Measurements from ENCODE around the gene MAML2.

The MAML2 gene

DNA sequence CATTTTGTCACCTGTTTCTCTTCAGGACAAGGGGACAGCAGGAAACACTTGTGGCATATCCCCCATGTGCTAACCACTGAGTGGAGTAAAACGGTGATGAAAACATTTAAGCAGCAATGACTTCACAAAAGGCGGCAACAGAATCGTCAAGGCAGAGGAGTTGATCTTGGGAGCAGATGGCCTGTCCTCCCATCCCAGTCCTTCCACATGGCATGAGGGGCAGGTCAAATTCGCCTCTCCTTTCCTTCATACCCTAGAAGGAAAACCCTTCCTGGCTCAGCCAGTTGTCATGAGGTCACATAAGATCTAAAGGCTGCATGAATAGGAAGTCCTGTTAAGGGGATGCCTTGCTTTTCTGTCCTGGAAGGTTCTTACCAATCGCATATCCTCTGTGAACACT, 169.1 kb downstream of the MAML2 start:
- 96% methylated on average over 5 of the region's 5 CpGs for whole genome bisulfite sequencing

GRCh38 chr11:96173422-96173821, 169.6 kb downstream of the MAML2 start:
- 96% methylated on average over 7 of the region's 7 CpGs for WGBS
- no peak overlapping the region for H3K9ac ChIP-seq (ENCODE audit: low read depth, low read length)
- H3K27ac ChIP-seq (ENCODE audit: low read depth, low read length) = no peak overlapping the region
- peaks cover 9% of the 10 kb centered on the region; the same call in 1 of the 2 replicates for H3K4me1 ChIP-seq (ENCODE audit: insufficient read depth, low read length)
- H3K9me3 ChIP-seq (ENCODE audit: insufficient read depth, low read depth, low read length) = no peaks in the 10 kb centered on the region
- H3K36me3 ChIP-seq (ENCODE audit: insufficient read depth, low read length) = no peaks in the 10 kb centered on the region
- H3K27me3 ChIP-seq (ENCODE audit: insufficient read depth, low read length) = no peaks in the 10 kb centered on the region
- H3K4me3 ChIP-seq (ENCODE audit: low read length) = no peak overlapping the region

More for the DNA sequence above, 169.1 kb downstream of the MAML2 start:
- no peaks in the 10 kb centered on the region for H3K9me3 ChIP-seq (ENCODE audit: insufficient read depth, low read depth, low read length)
- H3K4me3 ChIP-seq (ENCODE audit: low read length) = no peak overlapping the region
- no peaks in the 10 kb centered on the region for H3K36me3 ChIP-seq (ENCODE audit: insufficient read depth, low read length)
- H3K27me3 ChIP-seq (ENCODE audit: insufficient read depth, low read length) = no peaks in the 10 kb centered on the region
- H3K27ac ChIP-seq (ENCODE audit: low read depth, low read length) = no peak overlapping the region
- peaks cover 5% of the 10 kb centered on the region; the same call in 1 of the 2 replicates for H3K4me1 ChIP-seq (ENCODE audit: insufficient read depth, low read length)
- H3K9ac ChIP-seq (ENCODE audit: low read depth, low read length) = no peak overlapping the region

DNA sequence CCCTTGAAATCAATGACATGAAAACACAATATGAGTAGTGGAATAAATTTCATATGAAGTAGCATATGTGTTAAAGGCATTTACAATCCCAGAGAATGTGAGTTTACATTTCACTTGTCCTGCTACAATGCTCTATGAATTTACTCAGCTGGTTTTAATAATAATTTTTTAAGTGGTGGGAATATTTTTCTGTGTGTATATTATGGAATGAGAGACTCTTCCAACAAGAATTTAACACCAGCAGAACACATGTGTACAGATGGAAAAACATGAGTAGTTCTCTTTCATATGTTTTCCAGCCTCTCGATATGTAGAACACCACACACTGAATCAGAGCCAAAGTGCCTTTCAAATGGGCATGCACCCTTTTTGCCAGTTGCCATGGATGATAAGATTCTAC, 170.4 kb downstream of the MAML2 start:
- no peaks in the 10 kb centered on the region for H3K9me3 ChIP-seq (ENCODE audit: insufficient read depth, low read depth, low read length)
- H3K27ac ChIP-seq (ENCODE audit: low read depth, low read length) = no peak overlapping the region
- H3K4me1 ChIP-seq (ENCODE audit: insufficient read depth, low read length) = peaks cover 12% of the 10 kb centered on the region
- no peak overlapping the region for H3K4me3 ChIP-seq (ENCODE audit: low read length)
- no peaks in the 10 kb centered on the region for H3K27me3 ChIP-seq (ENCODE audit: insufficient read depth, low read length)
- no peaks in the 10 kb centered on the region for H3K36me3 ChIP-seq (ENCODE audit: insufficient read depth, low read length)
- WGBS = 98% methylated on average over 1 of the region's 1 CpG
- no peak overlapping the region for H3K9ac ChIP-seq (ENCODE audit: low read depth, low read length)

GRCh38 chr11:96169250-96169649, 173.7 kb downstream of the MAML2 start:
- Histone ChIP-seq H3K9me3 (ENCODE audit: insufficient read depth, low read depth, low read length) (no peaks in the 10 kb centered on the region), H3K27me3 (ENCODE audit: insufficient read depth, low read length) (no peaks in the 10 kb centered on the region), H3K4me1 (ENCODE audit: insufficient read depth, low read length) (peaks cover 30% of the 10 kb centered on the region), H3K4me3 (ENCODE audit: low read length) (no peak overlapping the region), H3K9ac (ENCODE audit: low read depth, low read length) (no peak overlapping the region), H3K27ac (ENCODE audit: low read depth, low read length) (no peak overlapping the region), H3K36me3 (ENCODE audit: insufficient read depth, low read length) (no peaks in the 10 kb centered on the region)
- WGBS = 75% methylated on average over 3 of the region's 3 CpGs

DNA sequence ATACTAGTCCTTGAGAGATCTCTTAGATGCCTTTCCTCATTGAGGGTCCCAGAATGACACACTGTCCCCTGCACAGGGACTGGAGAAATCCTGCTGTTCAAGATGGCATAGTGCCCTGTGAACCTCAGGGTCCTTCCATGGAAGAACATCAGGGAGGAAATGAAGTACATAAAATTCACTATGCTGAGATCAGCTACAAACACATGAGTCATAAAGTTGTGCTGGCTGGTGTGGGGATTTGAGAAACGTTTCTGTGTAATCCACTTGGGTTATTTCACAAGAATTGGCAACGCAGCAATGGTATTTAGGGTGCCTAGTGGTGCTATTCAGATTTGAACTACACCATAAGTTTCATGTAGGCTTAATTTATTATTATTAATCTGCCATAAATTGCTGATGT, 174.4 kb downstream of the MAML2 start:
- no peaks in the 10 kb centered on the region for H3K36me3 ChIP-seq (ENCODE audit: insufficient read depth, low read length)
- H3K4me1 ChIP-seq (ENCODE audit: insufficient read depth, low read length) = peaks cover 30% of the 10 kb centered on the region
- H3K9me3 ChIP-seq (ENCODE audit: insufficient read depth, low read depth, low read length) = no peaks in the 10 kb centered on the region
- H3K9ac ChIP-seq (ENCODE audit: low read depth, low read length) = no peak overlapping the region
- no peak overlapping the region for H3K4me3 ChIP-seq (ENCODE audit: low read length)
- WGBS = 77% methylated on average over 2 of the region's 2 CpGs
- no peak overlapping the region for H3K27ac ChIP-seq (ENCODE audit: low read depth, low read length)
- no peaks in the 10 kb centered on the region for H3K27me3 ChIP-seq (ENCODE audit: insufficient read depth, low read length)

DNA sequence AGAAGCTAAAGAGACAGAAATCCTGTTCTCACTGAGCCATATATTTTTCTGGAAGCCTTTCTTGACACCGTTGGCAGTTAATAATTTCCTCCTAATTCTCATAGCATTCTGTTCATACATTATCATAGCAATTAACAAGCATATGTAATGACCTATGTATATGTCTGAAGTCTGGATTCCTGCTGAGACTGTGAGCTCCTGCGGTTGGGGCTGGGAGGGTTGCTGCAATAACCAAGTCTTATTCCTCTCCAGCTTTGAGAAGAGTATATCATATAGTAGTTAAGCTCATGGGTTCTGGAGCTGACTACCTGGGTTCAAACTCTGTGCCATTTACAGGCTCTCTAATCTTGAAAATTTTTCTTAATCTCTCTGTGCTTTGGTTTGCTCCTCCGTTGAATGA, 175.2 kb downstream of the MAML2 start:
- H3K27ac ChIP-seq (ENCODE audit: low read depth, low read length) = no peak overlapping the region
- H3K4me3 ChIP-seq (ENCODE audit: low read length) = no peak overlapping the region
- peaks cover 30% of the 10 kb centered on the region for H3K4me1 ChIP-seq (ENCODE audit: insufficient read depth, low read length)
- H3K27me3 ChIP-seq (ENCODE audit: insufficient read depth, low read length) = no peaks in the 10 kb centered on the region
- no peaks in the 10 kb centered on the region for H3K36me3 ChIP-seq (ENCODE audit: insufficient read depth, low read length)
- H3K9ac ChIP-seq (ENCODE audit: low read depth, low read length) = no peak overlapping the region
- 77% methylated on average over 3 of the region's 3 CpGs for WGBS
- no peaks in the 10 kb centered on the region for H3K9me3 ChIP-seq (ENCODE audit: insufficient read depth, low read depth, low read length)

- Histone ChIP-seq H3K36me3 (ENCODE audit: insufficient read depth, low read length) (no peaks in the 10 kb centered on the region), H3K9me3 (ENCODE audit: insufficient read depth, low read depth, low read length) (no peaks in the 10 kb centered on the region), H3K4me1 (ENCODE audit: insufficient read depth, low read length) (peaks cover 30% of the 10 kb centered on the region), H3K9ac (ENCODE audit: low read depth, low read length) (no peak overlapping the region), H3K27me3 (ENCODE audit: insufficient read depth, low read length) (no peaks in the 10 kb centered on the region), H3K27ac (ENCODE audit: low read depth, low read length) (no peak overlapping the region), H3K4me3 (ENCODE audit: low read length) (no peak overlapping the region)
- whole genome bisulfite sequencing = 85% methylated on average over 4 of the region's 4 CpGs
Observed at GRCh38 chr11:96167203-96167758, 175.7 kb downstream of the MAML2 start.

DNA sequence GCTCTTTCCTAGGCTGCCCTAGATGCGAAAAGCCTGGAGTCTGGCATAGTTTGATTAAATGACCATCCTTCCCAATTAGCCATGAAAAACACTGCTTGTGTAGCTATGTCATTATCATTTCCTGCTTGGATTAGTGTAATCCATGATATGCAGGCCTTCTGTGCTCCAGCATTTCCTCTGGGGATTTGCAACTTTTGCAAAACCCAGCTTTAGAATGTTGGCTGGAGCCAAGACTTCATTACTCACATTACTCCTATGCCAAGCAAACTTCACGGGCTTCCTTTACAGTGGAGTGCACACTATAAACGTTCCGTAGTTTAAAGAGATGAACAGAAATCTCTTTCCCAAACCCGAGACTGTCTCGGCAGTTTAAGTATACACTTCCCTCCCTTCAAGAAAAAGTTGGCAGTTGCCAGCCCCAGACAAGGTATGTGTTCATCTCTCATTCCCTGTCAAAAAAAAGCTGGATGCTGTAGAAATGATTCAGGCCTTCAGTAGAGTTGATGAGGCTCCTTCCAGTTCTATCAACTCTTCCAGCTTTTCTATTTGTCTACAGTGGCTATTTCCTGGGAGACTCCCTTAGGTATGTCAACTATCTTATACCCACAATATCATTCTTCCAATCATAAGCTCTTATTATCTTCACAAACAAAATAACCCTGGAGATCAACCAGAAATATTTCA, 180.0 kb downstream of the MAML2 start:
- Histone ChIP-seq H3K27ac (ENCODE audit: low read depth, low read length) (no peak overlapping the region), H3K4me1 (ENCODE audit: insufficient read depth, low read length) (peaks cover 35% of the 10 kb centered on the region)

DNA sequence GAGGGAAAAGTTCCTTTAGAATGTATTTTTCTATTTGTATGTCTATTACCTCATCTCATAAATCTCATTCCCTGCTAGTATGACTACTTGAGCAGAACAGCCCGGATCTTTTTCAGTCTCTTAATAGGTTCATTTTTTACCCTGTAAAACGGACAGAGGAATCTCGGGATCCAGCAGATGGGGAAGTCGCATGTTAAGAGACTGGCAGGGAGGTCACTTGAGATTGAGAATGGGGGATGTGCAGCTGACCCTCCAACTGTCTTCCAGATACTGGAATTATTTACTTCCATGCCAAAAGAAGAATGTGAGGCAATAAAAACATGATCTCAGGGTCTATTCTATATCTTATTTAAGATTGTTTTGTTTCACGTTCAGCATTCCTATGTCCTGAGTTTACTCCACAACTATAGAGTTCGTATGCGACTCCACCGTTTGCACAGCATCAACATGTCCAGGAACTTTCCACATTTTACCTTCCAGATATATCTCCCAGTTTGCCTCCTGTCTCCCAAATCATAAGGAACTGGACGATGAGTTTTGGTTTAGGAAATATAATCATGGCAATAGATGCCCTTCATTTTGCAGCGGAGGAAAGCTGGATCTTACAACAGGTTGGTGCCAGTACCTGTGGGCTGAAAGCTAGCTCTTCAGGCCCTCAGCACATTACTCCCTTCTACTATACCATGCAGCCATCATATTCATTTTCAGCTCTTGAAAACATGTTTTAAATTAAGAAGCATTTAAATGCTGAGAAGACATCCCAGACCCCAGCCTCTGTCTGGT, 181.5 kb downstream of the MAML2 start:
- Histone ChIP-seq H3K27me3 (ENCODE audit: insufficient read depth, low read length) (no peaks in the 10 kb centered on the region), H3K4me1 (ENCODE audit: insufficient read depth, low read length) (peaks cover 24% of the 10 kb centered on the region), H3K9me3 (ENCODE audit: insufficient read depth, low read depth, low read length) (no peaks in the 10 kb centered on the region), H3K4me3 (ENCODE audit: low read length) (no peak overlapping the region), H3K36me3 (ENCODE audit: insufficient read depth, low read length) (no peaks in the 10 kb centered on the region), H3K9ac (ENCODE audit: low read depth, low read length) (no peak overlapping the region), H3K27ac (ENCODE audit: low read depth, low read length) (no peak overlapping the region)
- WGBS = 76% methylated on average over 10 of the region's 10 CpGs

More for the DNA sequence above, 180.0 kb downstream of the MAML2 start:
- Histone ChIP-seq H3K9me3 (ENCODE audit: insufficient read depth, low read depth, low read length) (no peaks in the 10 kb centered on the region), H3K4me3 (ENCODE audit: low read length) (no peak overlapping the region), H3K36me3 (ENCODE audit: insufficient read depth, low read length) (no peaks in the 10 kb centered on the region), H3K9ac (ENCODE audit: low read depth, low read length) (no peak overlapping the region), H3K27me3 (ENCODE audit: insufficient read depth, low read length) (no peaks in the 10 kb centered on the region)
- 94% methylated on average over 6 of the region's 6 CpGs for WGBS

GRCh38 chr11:96160732-96161306, 182.2 kb downstream of the MAML2 start:
- 80% methylated on average over 6 of the region's 7 CpGs for WGBS
- Histone ChIP-seq H3K9me3 (ENCODE audit: insufficient read depth, low read depth, low read length) (no peaks in the 10 kb centered on the region), H3K4me1 (ENCODE audit: insufficient read depth, low read length) (peaks cover 25% of the 10 kb centered on the region), H3K4me3 (ENCODE audit: low read length) (no peak overlapping the region), H3K27ac (ENCODE audit: low read depth, low read length) (no peak overlapping the region), H3K27me3 (ENCODE audit: insufficient read depth, low read length) (no peaks in the 10 kb centered on the region), H3K9ac (ENCODE audit: low read depth, low read length) (no peak overlapping the region), H3K36me3 (ENCODE audit: insufficient read depth, low read length) (no peaks in the 10 kb centered on the region)

DNA sequence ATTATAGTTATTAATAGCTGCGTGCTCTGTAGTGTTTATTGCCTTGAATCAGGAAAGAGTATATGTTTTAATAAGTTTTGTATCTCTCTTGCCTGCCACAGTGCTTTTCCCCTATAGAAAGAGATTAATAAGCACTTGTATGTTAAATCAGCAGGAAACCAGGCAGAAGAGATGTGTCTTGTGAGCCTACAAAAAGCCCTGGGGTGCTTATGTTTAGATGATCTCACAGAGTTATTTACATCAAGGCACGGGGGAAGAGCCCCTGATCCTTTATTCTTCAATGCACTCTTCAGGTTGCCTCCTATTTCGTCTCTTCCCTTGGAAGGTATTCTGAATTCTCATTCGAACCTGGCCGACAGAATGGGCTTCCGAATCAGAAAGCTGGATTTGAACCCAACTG, 183.0 kb downstream of the MAML2 start:
- H3K9ac ChIP-seq (ENCODE audit: low read depth, low read length) = no peak overlapping the region
- no peaks in the 10 kb centered on the region for H3K27me3 ChIP-seq (ENCODE audit: insufficient read depth, low read length)
- WGBS = 57% methylated on average over 4 of the region's 6 CpGs
- H3K4me1 ChIP-seq (ENCODE audit: insufficient read depth, low read length) = peaks cover 29% of the 10 kb centered on the region
- H3K36me3 ChIP-seq (ENCODE audit: insufficient read depth, low read length) = no peaks in the 10 kb centered on the region
- H3K4me3 ChIP-seq (ENCODE audit: low read length) = no peak overlapping the region
- H3K9me3 ChIP-seq (ENCODE audit: insufficient read depth, low read depth, low read length) = no peaks in the 10 kb centered on the region
- no peak overlapping the region for H3K27ac ChIP-seq (ENCODE audit: low read depth, low read length)

Data from HUES64 (cell line).